Activated naive CD4-positive, alpha-beta T cell treated with Interleukin-2 at 50 U/mL for 16 hours (primary cell): ENCODE data around the gene PRUNE2.
"Not testable (repeated sequence)": the region's sequence is repeated elsewhere in the genome, so short reads cannot be mapped to it uniquely, and the experiment has no call there.

Experiments
- DNase-seq: peaks from one replicate; pipeline ENCODE4 v3.0.0-alpha.2; 2020

PRUNE2 gene

DNA sequence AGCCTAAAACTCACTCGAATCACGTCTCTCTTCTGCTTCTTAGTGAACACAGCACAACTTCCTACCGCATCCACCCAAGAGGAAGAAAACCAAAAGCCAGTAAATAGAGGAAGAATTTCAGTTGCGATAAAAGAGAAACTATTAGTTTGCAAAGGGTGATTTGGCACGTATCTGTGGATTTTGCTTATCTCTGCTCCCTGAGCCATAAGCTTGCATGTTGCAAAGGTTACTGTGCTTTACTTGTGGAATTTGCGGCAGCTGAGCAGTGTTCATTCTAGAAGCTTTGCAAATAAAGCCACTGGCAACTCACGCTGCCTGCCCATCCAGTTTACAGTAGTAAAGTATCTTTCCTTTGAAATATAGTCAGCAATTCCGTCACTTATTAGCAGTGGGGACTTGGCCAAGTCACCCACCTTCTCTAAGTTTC, 290.7 kb downstream of the PRUNE2 start:
- no peak for DNase-seq

DNA sequence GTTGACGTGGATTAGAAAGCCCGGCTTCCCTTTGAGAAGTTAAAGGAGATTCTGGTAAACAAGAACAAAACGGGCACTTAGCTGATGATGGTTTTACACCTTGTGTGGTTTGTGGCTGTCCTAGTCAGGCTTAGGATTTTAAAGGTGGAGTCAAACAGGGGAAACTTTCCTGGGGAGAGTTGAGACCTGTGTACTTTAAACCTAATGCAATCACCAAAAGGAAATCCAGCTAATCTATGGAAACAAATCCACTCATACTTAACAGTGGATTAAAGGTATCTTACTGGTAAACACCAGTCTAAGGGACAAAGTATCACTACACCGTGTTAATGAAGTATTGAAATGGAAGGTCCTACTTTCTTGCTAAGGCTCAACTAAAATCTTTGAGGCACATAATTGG, 291.9 kb downstream of the PRUNE2 start:
- no peak for DNase-seq

GRCh38 chr9:76613150-76613781, 292.6 kb downstream of the PRUNE2 start:
- DNase-seq, result no peak

DNA sequence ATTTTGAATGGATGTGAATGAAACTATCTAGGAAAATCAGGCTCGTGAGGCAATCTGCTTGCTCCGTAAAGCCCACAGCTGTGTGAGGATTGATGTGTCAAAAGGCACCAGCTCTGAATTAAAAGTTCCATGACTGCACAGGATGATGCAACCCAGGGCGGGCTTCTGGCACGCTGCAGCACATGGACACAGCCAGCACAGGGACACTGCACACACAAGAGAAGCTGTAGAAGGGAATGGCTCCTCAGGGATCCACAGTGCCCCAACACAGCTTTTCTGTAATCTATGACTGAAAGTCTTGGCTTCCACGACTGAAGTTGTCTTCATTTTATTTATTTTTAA, 295.9 kb downstream of the PRUNE2 start:
- no peak for DNase-seq

- DNase-seq, result no peak
Measured at GRCh38 chr9:76609285-76610010, 296.5 kb downstream of the PRUNE2 start.

GRCh38 chr9:76608575-76609273, 297.2 kb downstream of the PRUNE2 start:
- no peak for DNase-seq

DNA sequence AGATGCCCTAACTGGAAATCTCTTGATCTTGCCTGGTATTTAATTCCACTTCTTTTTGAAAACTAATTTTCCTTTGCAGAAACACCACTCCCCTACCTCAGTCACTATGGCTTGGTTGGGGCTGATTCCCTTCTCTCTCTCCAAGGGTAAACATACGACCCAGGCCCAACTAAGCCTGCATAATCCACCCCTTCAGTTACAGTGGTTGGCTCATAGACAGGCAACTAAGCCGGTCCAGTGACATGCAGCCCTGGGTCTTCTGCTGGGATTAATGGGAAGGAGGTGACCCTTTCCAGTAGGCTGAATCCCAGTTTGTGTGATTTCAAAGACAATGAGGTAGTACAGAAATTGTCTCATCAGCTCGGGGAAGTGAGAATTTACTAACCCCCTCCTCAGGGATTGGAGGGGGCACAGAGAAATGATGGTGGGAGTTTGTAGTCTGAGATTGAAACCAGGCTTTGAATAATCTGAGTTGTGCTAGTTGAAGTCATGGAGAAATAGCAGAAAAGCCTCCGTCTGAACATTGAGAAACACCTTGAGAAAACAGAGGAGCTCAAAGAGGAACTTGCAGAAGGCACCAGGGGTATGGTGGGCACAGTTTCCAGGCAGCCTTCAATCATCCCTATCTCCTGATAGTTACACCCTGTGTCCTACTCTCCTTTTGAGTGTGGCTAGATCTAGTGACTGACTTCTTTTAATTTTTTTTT, 298.0 kb downstream of the PRUNE2 start:
- DNase-seq, result no peak

DNA sequence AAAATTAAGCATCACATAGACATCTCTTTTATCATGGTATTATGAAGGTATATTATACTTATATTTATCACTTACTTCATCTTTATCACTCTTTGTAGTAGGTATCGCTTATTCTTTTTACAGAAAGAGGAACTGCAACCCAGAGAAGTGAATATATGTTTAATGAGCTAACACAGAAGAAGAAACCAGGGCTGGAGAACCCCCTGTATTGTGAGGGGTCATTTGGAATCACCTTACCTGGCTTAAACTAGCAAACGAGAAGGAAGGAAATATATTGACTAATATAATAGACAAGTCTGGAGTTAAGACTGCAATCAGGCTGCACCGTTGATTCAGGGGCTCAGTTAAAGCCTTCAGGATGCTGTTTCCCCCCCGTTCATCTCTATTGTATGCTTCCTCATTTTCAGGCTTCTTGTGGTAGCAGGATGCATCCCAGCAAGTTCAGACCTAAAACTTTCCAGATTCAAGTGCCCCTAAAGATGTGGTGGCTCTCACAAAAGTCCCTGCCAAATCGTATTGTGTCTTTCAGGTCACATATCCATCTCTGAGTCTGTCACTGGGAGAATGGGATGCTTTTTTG, 300.5 kb downstream of the PRUNE2 start:
- DNase-seq, result no peak

DNA sequence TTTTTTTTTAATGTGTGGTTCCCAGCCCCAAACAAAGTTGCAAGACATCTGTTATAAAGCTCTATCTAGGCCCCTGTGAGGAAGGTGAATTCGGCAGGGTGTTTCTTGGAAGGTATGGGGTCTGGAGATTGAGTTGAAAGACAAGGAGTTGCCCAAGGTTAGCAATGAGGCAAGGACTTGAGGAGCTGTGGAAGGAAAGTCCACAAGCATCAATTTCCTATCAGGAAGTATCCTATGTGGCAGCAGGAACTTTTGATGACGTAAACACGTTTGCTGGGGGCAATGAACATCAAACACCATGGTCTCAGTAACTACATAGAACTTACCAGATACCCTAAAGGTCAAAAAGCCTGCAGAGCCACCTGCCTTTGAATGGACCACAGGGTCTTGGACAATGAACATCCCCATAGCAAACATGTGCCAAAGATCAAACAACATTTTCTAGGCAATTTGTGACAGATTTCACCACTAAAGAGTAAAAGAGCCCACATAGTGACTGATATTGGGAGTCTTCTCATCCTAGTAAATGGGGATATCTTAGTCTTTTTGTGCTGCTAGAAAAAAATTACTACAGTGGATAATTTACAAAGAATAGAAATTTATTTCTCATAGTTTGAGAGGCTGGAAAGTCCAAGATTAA, 301.9 kb downstream of the PRUNE2 start:
- DNase-seq, result no peak

- DNase-seq, result no peak
Measured at GRCh38 chr9:76603448-76603895, 302.4 kb downstream of the PRUNE2 start.

DNA sequence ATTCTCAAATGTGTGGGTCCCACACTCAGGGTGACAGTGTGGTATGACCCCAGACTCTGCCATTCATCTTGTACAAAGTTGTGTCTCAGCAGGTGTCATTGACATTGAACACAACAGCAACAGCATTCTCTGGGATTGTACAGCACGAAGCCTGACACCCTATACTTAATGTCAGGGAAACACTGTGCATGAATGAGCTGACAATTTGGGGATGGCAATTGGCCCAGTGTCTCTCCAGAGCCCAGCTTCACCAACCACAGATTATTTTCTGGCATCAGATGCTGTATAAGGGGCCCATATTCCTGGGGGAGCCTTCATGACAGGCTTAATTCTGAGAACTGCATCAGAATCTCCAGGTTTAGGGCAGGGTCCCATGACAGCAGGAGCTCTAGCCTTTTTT, 303.7 kb downstream of the PRUNE2 start:
- DNase-seq, result no peak

DNA sequence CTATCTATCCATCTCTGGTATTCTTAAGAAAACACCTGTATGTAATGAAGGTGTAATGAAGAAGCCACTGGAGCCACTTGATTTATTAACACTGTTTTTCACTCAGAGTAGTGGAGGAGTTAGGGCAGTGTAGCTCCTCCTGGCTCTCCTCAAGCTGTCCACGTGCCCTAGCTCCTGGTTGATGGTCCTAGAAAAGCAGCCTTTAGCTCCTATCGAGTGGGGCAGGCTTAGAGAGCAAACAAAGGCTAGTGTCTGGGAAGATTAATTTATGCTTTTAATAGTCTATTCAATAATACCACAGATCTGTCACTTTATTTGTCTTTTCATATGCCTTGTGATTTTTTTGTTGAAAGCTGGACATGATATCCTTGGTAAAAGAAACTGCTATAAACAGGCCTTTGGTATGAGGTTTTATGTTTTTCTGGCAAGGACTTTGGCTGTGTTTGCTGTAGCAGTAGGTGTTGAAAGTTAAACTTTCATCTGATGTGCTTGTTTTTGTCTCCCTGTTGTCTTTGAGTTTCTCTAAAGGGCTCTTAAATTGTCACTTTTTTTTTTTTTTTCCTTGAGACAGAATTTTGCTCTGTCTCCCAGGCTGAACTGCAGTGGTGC, 305.8 kb downstream of the PRUNE2 start:
- no peak for DNase-seq

DNA sequence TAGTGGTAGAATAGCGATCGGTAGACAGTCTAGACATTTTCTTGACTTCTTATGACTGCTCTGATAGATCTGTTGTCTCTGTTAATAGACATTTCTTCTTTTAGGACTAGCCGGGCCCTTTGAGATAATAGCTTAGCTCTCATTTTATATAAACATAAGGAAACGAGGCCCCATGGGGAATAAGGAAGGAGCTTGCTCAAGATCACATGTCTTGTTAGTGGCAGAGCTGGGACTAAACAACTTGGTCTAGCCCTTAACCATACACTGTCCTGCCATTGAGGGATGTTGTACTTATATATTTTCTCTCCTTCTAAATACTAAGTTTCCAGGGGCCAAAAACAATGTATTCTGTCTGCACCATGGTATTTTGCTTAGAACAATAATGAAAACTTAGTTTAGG, 306.9 kb downstream of the PRUNE2 start:
- DNase-seq, result no peak

DNA sequence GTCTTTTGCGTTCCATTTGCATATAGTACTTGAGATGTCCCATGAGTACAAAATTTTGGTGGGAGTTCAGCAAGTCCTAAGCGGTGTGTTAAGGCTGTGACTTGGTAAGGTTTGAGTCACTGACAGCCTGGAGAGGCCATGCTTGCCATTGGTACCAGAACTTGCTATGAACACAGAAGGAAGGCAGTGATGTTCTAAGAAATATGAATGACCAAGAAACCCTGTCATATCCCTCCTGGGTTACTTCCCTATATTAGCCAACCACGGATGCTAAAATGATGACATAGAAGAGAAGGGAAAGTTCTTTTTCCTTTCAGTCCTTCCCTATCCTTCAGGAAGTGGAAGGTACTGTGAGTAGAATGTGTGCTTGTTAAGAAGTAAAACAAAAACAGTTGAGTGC, 310.3 kb downstream of the PRUNE2 start:
- no peak for DNase-seq

- DNase-seq, result no peak
Measured at GRCh38 chr9:76594764-76595424, 311.0 kb downstream of the PRUNE2 start.

DNA sequence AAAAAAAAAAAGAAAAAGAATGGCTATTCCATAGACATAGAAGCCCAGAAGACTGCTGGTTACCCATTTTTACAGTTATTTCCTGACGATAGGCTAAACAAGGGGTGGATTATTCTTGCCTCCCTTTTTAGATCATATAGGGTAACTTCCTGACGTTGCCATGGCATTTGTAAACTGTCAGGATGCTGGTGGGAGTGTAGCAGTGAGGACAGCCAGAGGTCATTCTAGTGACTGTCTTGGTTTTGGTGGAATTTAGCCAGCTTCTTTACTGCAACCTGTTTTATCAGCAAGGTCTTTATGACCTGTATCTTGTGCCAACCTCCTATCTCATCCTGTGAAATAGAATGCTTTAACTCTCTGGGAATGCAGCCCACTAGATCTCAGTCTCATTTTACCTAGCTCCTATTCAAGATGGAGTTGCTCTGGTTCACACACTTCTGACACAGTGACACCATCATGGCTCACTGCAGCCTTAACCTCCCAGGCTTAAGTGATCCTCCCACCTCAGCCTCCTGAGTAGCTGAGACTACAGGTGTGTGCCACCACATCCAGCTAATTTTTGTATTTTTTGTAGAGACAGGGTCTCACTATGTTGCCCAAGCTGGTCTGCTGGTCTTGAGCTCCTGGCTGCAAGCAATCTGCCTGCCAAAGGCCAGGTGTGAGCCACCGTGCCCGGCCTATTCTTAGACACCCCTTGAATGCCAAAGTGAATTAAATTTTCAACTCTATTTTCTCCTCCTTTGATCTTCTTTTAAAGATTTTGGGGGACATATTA, 311.8 kb downstream of the PRUNE2 start:
- DNase-seq, result not testable (repeated sequence)

DNA sequence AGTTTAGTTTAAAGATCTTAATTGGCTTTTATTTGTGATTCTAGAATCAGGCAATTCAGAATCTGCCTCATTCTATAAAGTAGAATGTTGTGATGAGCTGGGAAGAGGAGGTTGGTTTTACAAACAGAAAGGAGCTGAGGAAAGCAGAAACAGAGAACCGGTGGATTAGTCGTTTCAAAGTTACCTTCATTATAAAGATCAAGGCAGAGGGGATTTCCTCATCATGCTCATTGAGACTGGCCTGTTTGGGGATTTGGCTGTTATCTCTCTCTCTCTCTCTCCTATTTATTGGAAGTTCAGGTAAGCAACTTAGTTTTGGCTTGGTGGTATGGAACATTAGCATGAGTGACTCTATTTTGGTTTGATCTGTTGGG, 313.0 kb downstream of the PRUNE2 start:
- no peak for DNase-seq

- DNase-seq, result no peak
Measured at GRCh38 chr9:76592091-76592973, 313.6 kb downstream of the PRUNE2 start.

- DNase-seq, result no peak
Measured at GRCh38 chr9:76591256-76591950, 314.5 kb downstream of the PRUNE2 start.
